HEK293 (cell line): Measurements from ENCODE around the gene FFAR2.

Experiments used
- ZBTB49 ChIP-seq: fragments of 450-650 bp; formaldehyde crosslinking; IDR thresholded peaks from 2 replicates; pipeline ENCODE4 v1.5.1; 2016; ENCODE audit warnings: missing biosample characterization, missing genetic modification characterization, low read depth
- ZNF785 ChIP-seq: fragments of 450-650 bp; formaldehyde crosslinking; IDR thresholded peaks from 2 replicates; pipeline ENCODE4 v1.5.1; 2016; ENCODE audit warnings: missing biosample characterization, missing genetic modification characterization

- TF ChIP-seq ZBTB49 (tag by site-specific recombination) (no peak), ZNF785 (tag by site-specific recombination) (no peak)
Measured at GRCh38 chr19:35498220-35498619, 50.2 kb downstream of the FFAR2 start.
